Activated effector memory CD4-positive, alpha-beta T cell treated with anti-CD3 and anti-CD28 coated beads, Interleukin-2, amount 50 U/mL, for 16 hours (primary cell): ENCODE results near the gene DDIT3.
"Not testable (repeated sequence)": the region's sequence is repeated elsewhere in the genome, so short reads cannot be mapped to it uniquely, and the experiment has no call there.

Experiments used
- DNase-seq: peaks from one replicate; pipeline ENCODE4 v3.0.0-alpha.2; 2020

DDIT3 gene

GRCh38 chr12:57511588-57512325, 8.6 kb downstream of the DDIT3 start:
- no peak for DNase-seq

- DNase-seq: no peak
These were observed 9.2 kb downstream of the DDIT3 start for GRCh38 chr12:57511161-57511560.

- not testable (repeated sequence) for DNase-seq
These were observed 12.5 kb downstream of the DDIT3 start for GRCh38 chr12:57507796-57508195.

- DNase-seq: not testable (repeated sequence)
These were observed 13.8 kb downstream of the DDIT3 start for GRCh38 chr12:57506541-57506940.

DNA sequence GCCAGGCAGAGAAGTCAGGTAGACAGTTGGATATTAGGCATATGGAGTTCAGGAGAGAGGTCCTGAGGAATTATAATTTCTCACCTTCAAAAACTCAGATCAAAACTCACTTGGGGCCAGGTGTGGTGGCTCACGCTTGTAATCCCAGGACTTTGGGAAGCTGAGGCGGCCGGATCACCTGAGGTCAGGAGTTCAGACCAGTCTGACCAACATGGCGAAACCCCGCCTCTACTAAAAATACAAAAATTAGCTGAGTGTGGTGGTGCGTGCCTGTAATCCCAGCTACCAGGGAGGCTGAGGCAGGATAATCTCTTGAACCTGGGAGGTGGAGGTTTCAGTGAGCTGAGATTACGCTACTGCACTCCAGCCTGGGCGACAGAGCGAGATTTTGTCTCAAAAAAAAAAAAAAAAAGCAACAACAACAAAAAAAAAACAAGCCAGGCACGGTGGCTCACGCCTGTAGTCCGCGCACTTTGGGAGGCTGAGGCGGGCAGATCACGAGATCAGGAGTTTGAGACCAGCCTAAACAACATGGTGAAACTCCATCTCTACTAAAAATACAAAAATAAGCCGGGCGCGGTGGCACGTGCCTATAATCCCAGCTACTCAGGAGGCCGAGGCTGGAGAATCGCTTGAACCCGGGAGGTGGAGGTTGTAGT, 17.9 kb downstream of the DDIT3 start:
- not testable (repeated sequence) for DNase-seq

DNA sequence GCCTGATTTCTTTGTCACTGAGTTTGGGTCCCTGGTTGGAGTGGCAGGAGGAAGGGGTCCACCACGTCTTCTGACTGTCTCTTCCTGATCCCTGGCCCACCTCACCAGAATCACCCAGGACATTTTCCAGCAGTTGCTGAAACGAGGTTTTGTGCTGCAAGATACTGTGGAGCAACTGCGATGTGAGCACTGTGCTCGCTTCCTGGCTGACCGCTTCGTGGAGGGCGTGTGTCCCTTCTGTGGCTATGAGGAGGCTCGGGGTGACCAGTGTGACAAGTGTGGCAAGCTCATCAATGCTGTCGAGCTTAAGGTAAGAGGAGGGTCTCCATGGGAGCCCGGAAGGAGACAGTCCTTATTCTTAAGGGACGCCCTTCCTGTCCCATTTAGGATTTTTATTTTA, 20.1 kb downstream of the DDIT3 start:
- DNase-seq: no peak

GRCh38 chr12:57498571-57498970, 21.7 kb downstream of the DDIT3 start:
- no peak for DNase-seq

- DNase-seq: no peak
These were observed 22.2 kb downstream of the DDIT3 start for GRCh38 chr12:57498132-57498502.

DNA sequence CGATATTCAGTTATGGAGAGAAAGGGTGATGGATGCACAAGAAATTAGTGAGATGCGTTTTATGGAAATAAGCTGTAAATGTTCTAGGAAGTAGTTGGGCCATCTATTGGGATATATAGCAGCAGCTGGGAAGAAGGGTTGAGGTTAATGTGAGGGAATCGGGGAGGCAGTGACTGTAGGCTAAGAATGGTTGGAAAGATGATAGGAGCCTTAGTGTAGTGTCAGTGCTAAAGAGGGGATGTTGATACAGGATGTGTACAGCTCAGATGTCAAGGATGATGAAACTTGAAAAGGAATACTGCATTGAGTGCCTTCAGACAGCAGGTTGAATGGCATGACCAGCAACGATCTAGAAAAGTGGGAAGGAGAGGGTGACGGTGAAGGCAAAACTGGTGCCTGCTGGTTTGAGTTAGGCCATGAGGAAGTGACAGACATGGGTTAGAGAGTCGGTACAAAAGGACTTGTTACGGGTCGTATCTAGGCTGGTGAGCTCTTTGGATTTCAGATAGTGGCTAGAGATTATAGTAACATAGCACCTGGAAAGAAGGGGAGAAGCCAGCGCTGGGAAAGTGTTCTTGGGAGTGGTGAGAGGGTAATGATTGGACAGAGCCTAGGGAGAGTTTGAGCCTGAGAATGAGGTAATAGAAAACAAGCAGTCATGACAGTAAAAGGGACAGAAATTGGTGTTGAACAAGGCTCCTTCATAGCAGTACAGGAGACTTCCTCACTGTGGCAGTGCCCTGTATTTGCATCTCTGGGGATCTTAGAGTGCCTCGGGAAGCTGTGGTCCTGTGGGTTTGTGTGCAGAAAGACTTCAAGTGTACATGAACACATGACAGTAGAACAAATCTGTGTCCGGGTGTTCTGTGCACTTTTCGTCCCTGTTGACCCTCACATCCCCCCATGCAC, 22.8 kb downstream of the DDIT3 start:
- no peak for DNase-seq

GRCh38 chr12:57496822-57497221, 23.5 kb downstream of the DDIT3 start:
- DNase-seq: no peak

DNA sequence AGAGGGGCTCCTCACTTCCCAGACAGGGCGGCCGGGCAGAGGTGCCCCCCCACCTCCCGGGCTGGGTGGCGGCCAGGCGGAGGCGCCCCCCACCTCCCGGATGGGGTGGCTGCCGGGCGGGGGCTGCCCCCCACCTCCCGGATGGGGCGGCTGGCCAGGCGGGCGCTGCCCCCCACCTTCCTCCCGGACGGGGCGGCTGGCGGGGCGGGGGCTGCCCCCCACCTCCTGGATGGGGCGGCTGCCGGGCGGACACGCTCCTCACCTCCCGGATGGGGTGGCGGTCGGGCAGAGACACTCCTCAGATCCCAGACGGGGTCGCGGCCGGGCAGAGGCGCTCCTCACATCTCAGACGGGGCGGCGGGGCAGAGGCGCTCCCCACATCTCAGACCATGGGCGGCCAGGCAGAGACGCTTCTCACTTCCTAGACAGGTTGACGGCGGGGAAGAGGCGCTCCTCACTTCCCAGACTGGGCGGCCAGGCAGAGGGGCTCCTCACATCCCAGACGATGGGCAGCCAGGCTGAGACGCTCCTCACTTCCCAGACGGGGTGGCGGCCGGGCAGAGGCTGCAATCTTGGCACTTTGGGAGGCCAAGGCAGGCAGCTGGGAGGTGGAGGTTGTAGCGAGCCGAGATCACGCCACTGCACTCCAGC, 25.1 kb downstream of the DDIT3 start:
- not testable (repeated sequence) for DNase-seq

GRCh38 chr12:57491393-57492280, 28.7 kb downstream of the DDIT3 start:
- DNase-seq: no peak

GRCh38 chr12:57490126-57490525, 30.2 kb downstream of the DDIT3 start:
- no peak for DNase-seq

GRCh38 chr12:57489157-57489641, 31.1 kb downstream of the DDIT3 start:
- DNase-seq: no peak

DNA sequence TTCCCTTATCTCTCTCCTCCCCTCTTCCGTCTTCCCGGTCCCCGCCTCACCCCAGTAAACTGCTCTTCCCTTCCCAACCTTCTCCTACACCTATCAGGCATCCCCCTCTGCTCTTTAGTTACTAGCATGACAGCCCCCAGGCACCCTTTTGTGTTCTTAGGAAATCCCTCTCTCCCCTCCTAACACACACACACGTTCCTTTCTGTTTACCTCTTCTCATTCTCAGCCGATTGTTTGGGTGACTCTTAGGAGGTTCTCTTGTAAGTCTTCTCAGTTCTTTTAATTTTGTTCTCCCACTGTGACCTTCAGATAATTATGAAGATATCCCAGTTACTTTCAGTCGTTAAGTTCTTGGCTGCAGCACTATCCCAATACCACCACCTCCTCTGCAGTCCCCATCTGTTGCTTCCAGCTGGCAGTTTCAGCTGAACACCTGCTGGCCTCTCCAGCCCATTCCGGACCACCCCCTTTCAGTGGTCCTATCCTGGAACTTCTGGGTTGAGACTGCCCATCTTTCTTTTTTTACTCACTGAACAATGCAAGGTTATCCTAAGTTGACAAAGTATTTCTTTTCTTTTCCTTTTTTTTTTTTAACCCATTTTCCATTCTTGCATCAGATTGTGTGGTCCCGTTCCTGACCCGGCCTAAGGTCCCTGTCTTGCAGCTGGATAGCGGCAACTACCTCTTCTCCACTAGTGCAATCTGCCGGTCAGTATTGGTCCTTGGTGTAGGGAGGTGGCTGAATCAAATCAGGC, 31.7 kb downstream of the DDIT3 start:
- DNase-seq: no peak

DNA sequence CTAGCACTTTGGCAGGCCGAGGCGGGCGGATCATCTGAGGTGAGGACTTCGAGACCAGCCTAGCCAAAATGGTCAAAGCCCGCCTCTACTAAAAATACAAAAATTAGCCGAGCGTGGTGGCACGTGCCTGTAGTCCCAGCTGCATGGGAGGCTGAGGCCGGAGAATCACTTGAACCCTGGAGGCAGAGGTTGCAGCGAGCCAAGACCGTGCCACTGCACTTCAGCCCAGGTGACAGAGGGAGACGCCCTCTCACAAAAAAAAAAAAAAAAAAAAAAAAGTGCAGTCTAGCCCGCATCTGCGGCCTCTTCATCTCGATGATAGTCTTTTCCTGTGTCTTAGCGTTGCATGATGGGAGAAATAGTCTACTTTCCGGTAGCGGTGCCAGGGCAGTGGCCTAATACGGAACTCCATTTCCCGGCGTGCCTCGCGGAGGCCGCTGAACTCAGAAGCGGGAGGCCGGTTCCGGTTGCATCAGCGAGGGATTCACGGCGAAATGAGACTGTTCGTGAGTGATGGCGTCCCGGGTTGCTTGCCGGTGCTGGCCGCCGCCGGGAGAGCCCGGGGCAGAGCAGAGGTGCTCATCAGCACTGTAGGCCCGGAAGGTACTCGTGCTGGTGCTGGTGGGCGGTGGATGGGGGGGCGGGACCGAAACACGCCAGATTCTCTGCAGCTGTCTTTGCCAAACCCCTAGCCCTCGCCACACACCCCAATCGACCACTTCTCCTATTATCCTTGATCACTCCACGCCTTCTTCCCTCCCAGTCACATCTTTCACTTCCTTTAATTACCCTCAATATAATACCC, 32.5 kb downstream of the DDIT3 start, which contains the start of gene MARS1:
Gene MARS1 (plus strand): TSS at position 472 of the 805 bp plus-strand sequence. CDS start 23 bp downstream, at position 495.
- peak; percentile 98 for DNase-seq

DNA sequence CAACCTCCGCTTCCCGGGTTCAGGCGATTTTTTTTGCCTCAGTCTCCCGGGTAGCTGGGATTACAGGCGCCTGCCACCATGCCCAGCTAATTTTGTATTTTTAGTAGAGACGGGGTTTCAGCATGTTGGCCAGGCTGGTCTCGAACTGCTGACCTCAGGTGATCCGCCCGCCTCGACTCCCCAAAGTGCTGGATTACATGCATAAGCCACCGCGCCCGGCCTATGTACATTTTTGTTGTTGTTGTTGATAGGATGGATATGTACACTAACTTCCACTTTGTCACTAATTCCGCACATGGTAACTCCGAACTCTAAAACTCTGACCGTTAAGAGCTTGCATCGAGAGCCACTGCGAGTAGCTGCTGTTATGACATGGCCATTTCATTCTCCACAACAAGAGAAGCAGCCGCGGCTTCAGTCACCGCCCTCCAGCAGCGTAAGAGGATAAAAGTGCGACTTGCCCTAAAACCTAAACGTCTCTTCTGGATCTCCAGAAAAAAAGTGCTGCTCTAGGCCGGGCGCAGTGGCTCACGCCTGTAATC, 33.2 kb downstream of the DDIT3 start:
- no peak for DNase-seq

DNA sequence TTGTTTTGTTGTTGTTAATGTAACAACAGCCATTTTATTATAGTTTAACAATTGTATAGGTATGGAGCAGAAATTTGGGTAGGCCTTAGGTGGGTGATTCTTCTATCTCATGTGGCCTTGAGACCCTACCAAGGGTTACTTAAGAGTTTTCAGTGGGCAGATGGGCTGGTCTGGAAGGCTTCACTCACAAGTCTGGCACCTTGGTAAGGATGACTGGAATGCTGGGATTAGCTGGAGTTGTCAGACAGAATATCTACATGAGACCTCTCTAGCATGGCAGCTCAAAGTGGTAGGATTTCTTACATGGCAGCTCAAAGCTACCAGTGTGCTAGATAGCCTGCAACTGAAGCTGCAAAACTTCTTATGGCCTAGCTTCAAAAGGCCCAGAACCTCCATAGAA, 34.6 kb downstream of the DDIT3 start:
- DNase-seq: no peak

DNA sequence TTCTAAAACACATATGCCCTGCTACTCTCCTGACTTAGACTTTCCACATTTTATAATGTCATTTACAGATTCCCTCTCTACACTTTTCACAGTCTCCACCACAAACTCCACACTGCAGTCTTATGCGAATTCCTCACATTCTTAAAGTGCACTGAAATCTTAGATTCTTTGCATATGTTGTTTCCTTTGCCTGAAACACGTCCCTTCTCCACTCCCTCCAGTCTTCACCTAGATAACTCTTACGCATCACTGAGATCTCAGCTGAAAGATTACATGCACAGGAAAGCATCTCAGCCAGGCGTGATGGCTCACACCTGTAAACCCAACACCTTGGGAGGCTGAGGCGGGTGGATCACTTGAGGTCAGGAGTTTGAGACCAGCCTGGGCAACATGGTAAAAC, 36.8 kb downstream of the DDIT3 start:
- no peak for DNase-seq

DNA sequence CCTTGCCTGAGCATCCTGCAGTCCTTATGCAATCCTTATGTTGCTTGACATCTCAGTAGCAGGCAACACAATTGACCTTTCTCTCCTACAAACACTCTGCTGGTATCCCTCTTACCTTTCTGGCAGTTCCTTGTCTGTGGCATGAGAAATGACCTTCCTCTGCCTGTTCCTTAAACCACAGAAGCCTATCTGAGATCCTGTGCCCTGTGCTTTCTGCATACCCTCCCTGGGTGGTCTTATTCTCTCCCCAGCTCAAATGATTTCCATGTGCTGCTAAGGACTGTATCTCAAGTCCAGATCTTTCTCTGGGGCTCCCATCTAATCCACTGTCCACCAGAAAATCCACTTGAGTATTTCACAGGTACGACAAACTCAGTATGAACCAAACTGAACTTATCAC, 38.6 kb downstream of the DDIT3 start:
- no peak for DNase-seq
